Right kidney (tissue), 1 donor: ENCODE measurements around the gene CRELD2.

Source experiments
- DNase-seq: peaks from one replicate; pipeline ENCODE4 v3.0.0-alpha.2; 2016

CRELD2 gene

DNA sequence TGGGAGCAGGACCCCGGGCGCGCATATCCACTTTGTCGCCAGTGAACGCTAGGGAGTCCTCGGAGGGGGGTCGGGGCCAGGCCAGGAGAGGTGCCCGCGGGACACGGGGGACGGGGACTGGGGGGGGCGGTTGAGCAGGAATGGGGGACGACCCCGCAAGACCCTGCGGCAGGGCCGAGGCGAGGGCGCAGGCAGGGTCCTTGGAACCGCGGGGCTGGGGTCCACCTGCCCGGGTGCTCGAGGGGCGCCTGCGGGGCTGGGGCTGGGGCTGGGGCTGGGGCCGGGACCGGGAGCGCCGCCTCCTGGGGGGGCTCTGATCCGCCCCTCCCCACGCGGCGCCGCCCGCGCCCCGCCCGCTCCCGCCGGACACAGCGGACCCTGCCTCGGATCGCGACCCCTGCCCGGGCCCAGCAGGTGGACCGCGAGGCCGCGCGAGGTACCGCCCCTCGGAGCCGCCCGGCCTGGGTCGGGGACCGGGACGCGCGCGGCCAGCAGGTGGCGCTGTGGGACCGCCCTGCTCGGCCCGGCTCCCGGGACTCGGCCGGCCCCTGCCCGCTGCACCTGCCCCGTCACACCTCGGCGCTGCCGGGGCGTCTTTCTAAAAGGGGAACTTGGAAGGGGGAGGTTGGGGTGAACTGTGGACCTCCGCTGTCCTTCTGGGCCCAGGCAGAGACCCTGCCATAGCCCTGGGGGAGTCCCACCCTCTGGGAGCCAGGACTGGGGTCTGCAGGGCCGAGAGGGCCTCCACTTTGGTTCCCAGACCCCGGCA is 11.0 kb downstream of the CRELD2 start:
- DNase-seq, result peak; percentile 62

DNA sequence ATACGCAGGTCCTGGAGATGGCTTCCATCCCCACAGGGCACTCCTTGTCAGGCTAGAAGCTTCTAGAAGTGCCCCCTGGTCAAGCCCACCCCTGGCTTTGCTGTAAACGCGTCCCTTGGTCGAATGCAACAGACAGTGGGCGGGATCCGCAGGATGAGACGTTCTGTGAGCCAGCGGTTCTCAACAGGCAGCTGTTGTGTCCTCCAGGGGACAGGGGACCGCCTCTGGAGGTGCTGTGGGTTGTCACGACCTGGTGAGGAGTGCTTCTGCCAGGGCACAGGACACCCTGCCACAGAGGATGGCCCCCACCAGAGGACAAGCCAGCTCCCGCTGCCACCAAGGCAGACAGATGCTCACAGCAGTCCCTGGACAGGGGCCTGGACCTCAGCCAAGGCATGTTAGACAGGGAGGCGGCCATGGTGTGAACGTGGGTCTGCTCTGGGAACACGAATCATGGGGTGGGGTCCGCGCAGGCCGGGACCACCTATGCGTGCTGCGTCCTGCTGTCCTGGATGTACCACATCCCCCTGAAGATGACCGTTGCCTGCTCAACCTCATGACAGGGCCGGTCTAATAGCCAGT is 11.7 kb downstream of the CRELD2 start:
- DNase-seq, result no peak

DNA sequence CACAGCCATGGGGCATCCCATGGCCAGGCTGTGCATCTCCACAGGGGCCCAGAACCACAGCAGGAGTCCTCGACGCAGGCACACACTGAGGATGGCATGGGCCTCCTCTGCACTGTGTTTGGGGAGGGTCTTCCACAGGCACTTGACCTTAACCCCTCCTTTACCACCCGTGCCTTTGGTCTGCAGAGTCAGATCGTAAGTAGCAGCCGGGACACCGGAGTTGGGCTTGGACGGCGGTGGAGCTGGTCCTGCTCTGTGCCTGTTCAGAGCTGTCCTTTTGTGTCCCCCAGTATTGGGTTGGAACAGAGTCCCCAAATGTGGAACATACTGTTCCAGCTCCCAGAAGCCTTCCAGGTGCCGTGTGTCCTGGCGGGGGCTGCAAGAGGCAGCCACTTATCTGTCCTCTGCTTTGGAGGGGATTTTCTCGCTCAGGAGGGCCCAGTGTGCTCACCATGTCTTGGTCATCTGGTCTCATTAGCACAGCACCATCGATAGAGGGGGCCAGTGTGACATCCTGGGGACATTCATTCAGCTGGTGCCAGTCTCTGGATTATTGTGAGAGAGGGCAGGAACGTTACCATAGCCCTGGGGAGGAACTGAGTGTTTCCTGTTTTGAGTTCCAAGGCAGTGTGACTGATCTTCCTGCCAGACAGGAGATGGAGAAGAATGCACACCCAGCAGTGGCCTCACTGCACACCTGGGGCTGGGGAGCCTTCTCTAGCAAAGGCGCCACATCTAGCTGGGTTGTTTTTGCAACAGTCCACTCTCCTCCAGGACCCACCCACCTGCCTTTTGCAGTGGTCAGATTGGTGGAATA is 12.4 kb downstream of the CRELD2 start:
- DNase-seq, result no peak

DNA sequence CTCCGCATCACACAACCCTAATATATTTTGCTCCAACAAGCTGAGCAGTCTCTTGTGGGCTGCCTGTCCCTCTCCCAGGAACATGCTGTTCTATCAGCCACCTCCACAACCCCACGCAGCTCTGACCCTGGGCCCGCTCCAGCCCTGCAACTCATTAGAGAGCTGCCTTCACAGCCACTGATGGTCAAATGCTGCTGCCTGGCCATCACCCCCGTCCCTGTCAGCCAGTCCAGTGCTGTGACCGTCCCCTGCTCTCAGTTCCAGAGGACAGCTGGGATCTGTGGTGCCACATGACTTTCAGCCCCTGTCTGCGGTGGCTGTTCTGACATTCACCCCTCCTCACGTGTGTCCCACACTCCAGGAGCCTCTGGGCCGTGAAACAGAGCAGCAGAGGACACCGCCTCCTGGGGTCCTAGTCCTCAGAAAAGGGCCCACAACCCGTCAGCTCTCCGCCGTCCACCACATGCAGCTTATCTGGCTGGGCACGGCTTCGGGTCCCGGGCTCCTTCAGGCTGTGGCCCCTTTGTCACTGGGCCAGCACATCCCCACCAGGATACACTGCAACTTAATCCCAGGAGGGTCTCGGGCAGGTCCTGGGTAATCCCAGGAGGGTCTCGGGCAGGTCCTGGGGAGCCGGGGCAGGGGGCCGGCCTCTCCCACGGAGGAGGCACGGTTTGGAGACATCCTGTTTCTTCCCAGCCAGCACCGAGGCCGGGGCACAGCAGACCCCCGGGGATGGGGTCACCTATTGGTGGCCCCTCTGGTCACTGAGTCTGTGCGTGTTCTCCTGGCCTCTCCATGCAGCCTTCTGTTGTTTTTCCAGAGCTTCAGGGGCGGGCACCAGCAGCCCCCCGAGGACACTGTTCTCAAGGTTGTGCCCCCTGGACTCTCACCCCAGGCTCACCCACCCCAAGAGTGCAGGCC is 15.1 kb downstream of the CRELD2 start:
- no peak for DNase-seq

DNA sequence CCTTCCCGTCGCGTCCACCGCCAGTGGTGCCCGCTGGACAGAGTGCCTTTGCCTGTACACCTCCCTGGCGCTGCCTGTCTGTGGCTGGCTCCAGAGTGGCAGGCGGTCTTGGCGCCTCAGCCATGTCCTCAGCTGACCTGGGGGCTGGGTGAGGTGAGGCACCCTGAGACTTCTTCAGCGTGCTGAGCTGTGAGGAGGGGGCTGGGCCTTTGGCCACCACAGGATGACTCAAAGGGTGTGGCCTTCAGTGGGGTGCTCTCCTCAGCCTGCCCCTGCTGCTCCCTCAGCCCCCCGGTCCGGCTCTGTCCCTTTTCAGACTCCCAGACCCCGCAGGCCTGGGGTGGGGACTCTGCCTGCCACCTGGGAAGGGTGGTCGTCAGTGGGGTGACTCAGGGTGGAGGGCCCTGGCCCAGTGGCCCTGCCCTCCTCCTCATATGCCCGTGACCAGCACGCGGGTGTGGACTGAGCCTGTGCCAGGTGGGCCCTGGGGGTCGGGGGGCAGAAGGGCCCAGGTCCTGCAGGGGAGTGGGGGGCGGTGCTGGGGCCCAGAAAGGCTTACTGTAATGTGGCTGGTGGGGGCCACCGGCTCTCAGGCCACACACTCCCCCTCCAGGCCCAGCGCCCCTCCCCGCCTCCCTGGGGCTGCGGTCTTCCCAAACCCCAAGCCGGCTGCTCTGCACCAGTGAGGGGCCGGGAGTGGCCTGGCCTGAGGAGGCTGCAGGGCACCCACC is 15.9 kb downstream of the CRELD2 start:
- no peak for DNase-seq

DNA sequence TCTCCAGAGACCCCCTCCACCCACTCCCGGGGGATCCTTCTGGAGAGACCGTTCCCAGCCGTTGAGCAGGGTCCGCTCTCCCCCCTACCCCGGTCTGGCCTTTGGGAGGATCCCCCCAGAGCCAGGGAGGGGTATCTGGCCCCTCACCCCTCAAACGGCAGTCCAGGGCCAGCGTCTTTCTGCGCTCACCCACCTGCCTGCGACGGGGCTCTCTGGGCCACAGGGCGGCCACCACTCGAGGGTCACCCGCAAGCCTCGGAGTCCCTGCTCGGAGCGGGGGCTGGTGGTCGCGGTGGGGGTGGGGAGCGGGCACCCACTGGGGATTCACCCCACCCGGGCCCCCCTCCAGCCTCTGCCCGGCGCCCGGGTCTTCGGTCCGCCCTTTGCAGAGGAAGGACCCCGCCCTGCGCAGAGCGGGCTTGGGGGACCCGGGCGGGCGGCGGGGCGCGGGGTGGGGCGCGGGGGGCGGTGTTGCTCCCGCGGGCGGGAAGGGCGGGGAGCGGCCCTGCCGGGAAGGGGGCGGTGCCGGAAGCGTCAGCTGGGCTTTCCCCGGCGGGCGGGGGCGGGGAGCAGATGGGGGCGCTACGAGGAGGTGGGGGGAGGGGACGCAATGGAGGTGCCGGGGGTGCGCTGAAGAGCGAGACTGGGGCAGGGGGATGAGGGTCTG is 16.6 kb downstream of the CRELD2 start:
- no peak for DNase-seq

DNA sequence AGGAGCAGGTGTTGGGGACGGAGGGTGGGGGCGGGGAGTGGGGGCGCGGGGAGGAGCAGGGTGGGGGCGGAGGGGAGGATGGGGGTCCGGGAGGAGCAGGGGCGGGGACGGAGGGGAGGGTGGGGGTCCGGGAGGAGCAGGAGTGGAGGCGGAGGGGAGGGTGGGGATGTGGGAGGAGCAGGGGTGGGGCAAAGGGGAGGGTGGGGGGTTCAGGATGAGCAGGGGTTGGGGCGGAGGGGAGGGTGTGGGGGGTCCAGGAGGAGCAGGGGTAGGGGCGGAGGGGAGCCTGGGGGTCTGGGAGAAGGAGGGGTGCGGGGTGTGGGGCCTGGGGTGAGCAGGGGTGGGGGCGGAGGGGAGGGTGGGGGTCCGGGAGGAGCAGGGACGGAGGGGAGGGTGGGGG is 17.1 kb downstream of the CRELD2 start:
- DNase-seq, result no peak

DNA sequence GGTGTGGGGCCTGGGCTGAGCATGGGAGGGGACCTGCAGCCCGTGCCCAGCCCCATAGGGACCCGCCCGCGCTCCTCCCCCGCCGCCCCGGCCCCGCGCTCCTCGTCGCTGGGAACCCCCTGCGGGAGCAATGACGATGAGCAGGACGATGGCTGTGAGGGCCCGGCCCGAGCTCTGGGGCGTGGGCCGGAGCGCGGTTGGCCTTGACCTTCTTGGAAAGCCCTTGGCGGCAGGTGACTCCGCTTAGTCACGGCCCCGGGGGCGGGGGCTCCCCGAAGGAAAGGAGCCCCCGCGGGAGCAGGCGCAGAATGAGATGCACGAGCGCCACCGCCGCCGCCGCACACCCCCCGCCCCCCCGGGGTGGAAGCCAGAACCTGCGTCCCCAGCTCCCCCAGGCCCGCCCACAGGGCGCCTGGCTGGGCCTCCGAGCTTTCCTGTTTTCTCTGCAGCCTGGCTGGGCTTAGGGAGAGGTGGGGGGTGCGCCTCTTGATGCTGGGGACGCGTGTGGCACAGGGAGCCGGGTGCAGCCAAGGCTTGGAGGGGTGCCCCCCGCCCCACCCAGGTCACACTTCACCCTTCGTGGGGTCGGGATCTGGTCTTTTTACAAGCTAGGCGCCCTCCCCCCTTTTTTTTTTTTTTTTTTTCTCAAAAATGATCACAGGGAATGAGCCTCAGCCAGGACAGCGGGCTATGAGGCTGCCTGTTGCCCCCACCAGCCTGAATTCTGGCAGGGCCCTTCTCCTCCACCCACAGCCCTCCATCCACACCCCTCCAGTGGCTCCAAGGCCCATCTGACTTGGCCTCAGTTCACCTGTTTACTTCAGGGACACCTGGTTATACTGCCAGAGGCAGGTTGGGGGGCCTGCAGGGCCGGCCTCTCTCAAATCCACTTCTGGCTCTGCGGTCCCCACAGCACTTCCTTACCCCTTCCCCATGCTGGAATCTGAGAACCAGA is 17.9 kb downstream of the CRELD2 start:
- no peak for DNase-seq

DNA sequence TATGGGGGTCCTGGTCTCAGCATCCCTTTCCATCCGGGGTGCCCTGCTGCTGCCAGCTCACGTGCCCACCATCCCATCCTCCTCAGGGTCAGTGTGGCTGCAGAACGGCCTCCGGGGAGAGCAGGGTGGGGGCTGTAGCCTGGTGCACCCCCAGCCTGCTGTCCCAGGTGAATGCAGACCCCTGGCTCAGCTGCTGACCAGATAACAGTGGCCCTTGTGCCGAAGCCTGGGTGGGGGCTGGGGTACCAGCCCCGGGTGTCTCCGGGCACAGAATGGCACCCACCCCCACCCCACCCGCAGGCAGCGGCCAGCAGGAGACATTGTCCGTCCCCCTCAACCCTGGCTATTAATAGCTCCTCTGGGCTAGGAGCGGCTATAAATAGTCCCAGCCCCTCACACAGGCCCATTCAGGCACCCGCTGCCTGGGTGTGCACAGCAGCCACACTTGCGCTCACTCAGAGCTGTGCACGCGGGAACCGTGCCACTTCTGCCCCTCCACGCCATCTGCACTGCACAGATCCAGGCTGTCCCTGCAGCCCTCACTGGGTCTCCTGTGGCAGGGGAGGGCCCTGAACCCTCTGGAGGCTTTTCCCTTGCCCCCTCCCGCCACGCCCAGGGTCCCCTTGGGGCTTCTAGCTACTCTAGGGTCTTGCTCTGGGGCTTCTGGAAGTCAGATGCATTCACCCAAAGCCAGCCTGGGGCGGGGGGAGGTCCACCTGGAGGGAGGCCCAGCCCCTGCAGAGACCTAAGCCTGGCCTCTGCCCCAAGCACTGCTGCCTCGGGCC is 18.7 kb downstream of the CRELD2 start:
- DNase-seq, result no peak

DNA sequence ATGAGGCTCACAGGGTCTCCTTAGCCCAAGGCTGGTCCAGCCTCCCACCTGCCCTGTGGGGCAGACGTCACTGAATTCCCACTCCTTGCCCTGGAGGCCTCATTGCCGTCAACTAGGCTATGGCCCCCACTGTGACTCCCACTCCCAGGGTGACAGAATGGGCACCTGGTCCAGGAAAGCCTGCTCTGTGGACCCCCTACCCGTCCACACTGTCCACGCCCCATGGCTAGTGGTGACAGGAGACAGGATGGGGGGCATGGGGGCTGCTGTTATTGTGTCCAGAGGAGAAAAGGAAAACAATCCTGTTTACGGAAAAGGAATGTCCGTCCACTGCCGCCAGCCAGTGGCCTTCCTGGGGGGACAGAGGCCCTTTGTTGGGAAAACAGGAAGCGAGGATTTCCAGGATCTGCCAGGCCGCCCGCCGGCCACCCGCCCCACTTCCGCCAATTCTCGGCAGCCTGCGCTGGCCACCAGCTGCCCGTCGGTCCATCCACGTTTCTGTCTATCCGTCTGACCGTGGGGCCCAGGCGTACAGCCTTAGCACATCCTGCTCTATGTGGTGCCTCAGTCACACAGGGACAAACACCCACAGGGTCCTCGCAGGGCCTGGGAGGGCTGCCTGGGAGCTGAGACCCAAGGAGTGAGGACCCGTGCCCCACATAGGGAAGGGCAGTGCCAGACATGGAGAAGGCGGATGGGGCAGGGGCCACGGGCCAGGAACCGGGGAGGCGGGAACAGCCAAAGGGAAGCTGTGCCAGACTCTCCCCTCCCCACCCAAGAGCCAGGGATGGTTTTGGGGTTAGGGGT is 19.5 kb downstream of the CRELD2 start:
- no peak for DNase-seq

DNA sequence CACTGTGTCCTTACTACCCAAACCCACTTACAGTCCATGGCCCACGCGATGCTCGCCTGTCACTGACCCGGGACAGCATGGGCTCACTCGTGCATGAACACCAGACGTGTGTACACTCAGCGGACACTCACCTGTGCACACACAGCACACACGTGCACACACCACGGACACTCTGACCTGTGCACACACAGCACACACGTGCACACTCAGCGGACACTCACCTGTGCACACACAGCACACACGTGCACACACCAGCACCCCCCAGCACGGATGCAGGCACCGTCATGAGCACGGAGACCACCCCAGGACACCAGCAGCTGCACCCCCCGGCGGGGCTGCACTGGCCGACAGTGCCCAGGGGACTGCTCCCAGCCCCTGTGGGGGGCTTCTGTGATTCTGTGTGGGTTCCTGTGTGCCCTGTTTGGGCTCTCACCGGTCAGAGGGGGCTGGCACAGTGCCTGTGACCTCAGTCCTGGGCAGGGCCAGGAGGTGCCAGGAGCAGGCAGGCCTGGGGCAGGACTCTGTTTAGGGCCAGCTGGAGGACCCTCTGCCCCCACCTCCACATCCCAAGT is 20.2 kb downstream of the CRELD2 start:
- no peak for DNase-seq

DNA sequence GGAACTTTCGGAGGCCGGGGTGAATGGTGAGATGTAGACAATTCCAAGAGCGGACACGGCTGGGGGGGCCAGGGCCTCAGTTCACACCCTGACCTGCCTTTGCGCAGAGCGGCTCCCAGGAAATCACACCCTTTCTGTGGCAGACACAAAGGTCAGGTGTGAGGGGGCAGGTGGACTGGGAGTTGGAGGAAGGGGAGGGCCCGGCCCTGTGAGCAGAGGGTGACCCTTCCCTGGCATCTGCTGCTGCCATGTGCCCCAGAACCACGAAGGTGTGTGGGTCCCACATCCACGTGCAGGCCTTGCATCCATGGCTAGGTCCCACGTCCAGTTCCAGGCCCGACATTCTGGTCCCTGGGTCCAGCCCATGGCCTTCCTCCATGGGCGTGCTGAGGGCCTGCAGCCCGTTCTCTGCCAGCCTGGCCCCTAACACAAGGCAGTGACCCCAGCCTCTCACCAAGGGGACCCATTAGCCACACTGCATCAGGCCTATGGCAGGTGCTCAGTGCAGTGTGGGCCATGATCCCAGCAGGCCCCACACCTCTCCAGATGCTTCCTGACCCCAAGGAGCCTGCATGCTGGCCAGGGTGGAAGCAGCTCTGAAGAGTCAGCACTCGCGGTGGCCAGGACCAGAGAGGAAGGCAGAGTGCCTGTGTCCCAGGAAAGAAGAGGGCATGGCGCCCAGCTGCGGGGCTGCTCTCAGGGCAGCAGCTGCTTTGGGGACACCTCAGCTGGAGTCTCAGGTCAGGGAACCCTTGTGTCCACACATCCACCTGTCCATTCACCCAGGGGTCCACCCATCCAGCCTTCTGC is 23.3 kb downstream of the CRELD2 start:
- no peak for DNase-seq

DNA sequence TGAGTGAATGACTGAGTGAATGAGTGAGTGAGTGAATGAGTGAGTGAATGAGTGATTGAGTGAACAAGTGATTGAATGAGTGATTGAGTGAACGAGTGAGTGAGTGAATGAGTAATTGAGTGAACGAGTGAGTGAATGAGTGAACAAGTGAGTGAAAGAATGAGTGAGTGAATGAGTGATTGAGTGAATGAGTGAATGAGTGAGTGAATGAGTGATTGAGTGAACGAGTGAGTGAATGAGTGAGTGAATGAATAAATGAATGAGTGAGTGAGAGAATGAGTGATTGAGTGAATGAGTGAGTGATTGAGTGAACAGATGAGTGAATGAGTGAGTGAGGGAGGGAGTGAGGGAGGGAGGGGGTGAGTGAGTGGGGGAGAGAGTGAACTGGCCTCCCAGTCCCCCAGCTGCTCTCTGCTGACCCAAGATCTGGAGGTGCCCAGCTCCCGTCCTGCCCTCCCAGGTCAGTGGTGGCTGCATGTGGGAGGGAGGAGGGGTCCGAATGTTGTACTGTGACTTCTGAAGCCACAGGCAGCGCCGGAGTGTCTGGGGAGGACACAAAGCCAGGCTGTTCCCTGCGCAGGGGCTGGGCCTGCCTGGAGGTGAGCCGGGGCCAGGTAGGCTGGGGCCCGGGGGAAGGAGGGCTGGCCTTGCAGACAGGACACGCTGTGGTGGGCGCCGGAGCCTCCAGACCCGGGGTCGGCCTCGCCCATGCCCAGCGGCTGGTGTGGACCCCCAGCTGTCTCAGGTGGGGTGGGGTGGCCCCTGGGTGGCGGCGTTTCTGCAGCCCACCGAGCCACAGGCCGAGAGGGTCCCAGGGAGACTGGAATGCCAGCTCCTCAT is 24.4 kb downstream of the CRELD2 start:
- no peak for DNase-seq

DNA sequence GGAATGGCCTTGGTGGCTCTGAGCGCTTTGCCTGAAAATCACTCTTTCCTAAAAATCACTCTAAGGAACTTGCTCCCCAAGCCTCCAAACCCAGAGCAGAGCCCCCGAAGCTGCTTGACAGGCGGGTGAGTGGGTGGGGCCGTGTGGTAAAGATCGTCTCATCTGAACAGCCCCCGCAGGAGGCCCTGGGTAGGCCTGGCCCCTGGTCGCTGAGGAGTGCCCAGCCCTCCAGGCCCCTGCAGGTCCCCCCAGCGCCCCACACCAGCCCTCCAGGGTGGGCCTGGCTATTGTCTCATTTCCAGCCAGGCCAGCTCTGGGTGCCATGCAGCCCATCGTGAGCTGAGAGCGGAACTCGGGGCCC is 25.0 kb downstream of the CRELD2 start:
- no peak for DNase-seq

DNA sequence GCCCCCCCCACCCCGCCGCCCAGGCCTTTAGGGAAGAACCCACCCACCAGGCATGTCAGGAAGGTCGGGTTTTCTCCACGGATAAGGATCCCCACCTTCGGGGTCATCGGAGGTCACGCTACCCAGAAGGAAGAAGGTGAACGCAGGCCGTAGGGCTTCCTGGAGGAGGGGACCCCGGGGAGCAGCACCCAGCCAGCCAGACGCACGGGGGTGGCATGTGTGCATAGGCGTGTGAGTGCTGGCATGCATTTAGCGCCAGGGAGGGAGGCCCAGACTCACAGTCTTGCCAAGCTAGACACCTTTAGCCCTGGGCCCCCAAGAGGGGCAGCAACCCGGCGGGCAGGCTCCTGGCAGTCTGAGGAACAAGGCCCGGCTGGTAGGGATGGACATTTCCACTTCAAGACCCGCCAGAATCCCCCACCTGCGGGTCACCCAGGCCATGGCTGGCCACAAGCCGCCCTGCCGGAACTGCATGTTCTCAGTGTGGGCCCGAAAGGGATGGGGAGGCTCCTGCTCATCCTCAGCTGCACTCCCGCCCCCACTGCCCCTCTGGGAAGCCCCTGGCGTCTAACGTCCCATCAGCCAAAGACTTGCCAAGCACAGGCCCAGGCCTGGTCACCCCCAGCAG is 25.5 kb downstream of the CRELD2 start:
- DNase-seq, result no peak
